GM23338 (cell line): ENCODE measurements around the gene SEC14L1. TPM values are rescaled to one million over a fixed set of nuclear protein-coding genes. Genes with fewer than 3 reads are reported as not detected.

Experiments used
- ATAC-seq: fragments of 200-7000 bp; cut with Tn5 transposase; 3 replicates; pipeline ENCODE4 v1.9.1; 2020
- DNase-seq: peaks from one replicate; pipeline ENCODE4 v3.0.0-alpha.2; 2015; ENCODE audit warnings: low spot score
- H2AFZ ChIP-seq: fragments of 200-600 bp; sonication (generic); 2 replicates; pipeline ENCODE4 v1.8.0; 2016; ENCODE audit warnings: antibody characterized with exemption, mild to moderate bottlenecking, moderate library complexity
- H3F3A ChIP-seq: fragments of 200-600 bp; sonication (generic); replicated peaks from 2 replicates; pipeline ENCODE4 v1.8.0; 2017; ENCODE audit warnings: antibody characterized with exemption, mixed run types, low read depth
- H3K27ac ChIP-seq: fragments of 200-600 bp; sonication (generic); 2 replicates; pipeline ENCODE4 v1.6.1; 2016; ENCODE audit warnings: low read depth
- H3K27me3 ChIP-seq: fragments of 200-600 bp; sonication (generic); 2 replicates; pipeline ENCODE4 v1.8.0; 2016; ENCODE audit warnings: mild to moderate bottlenecking, mixed run types, moderate library complexity; ENCODE audit not compliant: insufficient read depth
- H3K36me3 ChIP-seq: fragments of 200-600 bp; sonication (generic); 2 replicates; pipeline ENCODE4 v1.8.0; 2016; ENCODE audit warnings: mild to moderate bottlenecking; ENCODE audit not compliant: insufficient read depth
- H3K4me1 ChIP-seq: fragments of 200-600 bp; sonication (generic); 2 replicates; pipeline ENCODE4 v1.8.0; 2016; ENCODE audit warnings: mild to moderate bottlenecking, moderate library complexity; ENCODE audit not compliant: insufficient read depth
- H3K4me2 ChIP-seq: fragments of 200-600 bp; sonication (generic); 2 replicates; pipeline ENCODE4 v1.7.1; 2017; ENCODE audit warnings: mixed run types
- H3K4me3 ChIP-seq: fragments of 200-600 bp; sonication (generic); 2 replicates; pipeline ENCODE4 v1.6.1; 2016; ENCODE audit warnings: mixed run types
- H3K79me2 ChIP-seq: fragments of 200-600 bp; sonication (generic); replicated peaks from 2 replicates; pipeline ENCODE4 v1.8.0; 2017; ENCODE audit warnings: mild to moderate bottlenecking; ENCODE audit not compliant: insufficient read depth
- H3K9me2 ChIP-seq: fragments of 200-600 bp; sonication (generic); 2 replicates; pipeline ENCODE4 v1.8.0; 2017; ENCODE audit not compliant: insufficient read depth
- H4K20me1 ChIP-seq: fragments of 200-600 bp; sonication (generic); replicated peaks from 2 replicates; pipeline ENCODE4 v1.8.0; 2017; ENCODE audit warnings: mild to moderate bottlenecking; ENCODE audit not compliant: insufficient read depth
- H3K27ac Mint-ChIP-seq: 2 replicates; pipeline ENCODE4 v1.8.0; 2020; ENCODE audit warnings: inconsistent platforms, mild to moderate bottlenecking, moderate library complexity, mixed read lengths
- H3K27me3 Mint-ChIP-seq: 3 replicates; pipeline ENCODE4 v1.8.0; 2022; ENCODE audit warnings: low read depth, mild to moderate bottlenecking, moderate library complexity, mixed read lengths, inconsistent platforms; ENCODE audit not compliant: insufficient read depth, poor library complexity
- H3K36me3 Mint-ChIP-seq: 3 replicates; pipeline ENCODE4 v1.8.0; 2021; ENCODE audit warnings: low read depth, mild to moderate bottlenecking, inconsistent platforms, moderate library complexity, mixed read lengths
- H3K4me1 Mint-ChIP-seq: 3 replicates; pipeline ENCODE4 v1.8.0; 2020; ENCODE audit warnings: mild to moderate bottlenecking, inconsistent platforms, mixed read lengths
- H3K4me3 Mint-ChIP-seq: 3 replicates; pipeline ENCODE4 v1.8.0; 2021; ENCODE audit warnings: moderate library complexity, mild to moderate bottlenecking, inconsistent platforms, mixed read lengths
- H3K9me3 Mint-ChIP-seq: 3 replicates; pipeline ENCODE4 v1.8.0; 2020; ENCODE audit warnings: moderate library complexity, mild to moderate bottlenecking, inconsistent platforms, mixed read lengths
- ETS1 ChIP-seq: IDR thresholded peaks from 2 replicates; pipeline ENCODE4 v1.6.1; 2016; ENCODE audit warnings: antibody characterized with exemption
- EZH2 ChIP-seq: fragments of 200-600 bp; sonication (generic); IDR thresholded peaks from one replicate; pipeline ENCODE4 v1.8.0; 2017; ENCODE audit warnings: antibody characterized with exemption, mild to moderate bottlenecking, low read depth; ENCODE audit not compliant: unreplicated experiment
- EZH2phosphoT487 ChIP-seq: fragments of 200-600 bp; sonication (generic); IDR thresholded peaks from one replicate; pipeline ENCODE4 v1.8.1; 2018; ENCODE audit warnings: antibody characterized with exemption; ENCODE audit not compliant: unreplicated experiment
- NANOG ChIP-seq: IDR thresholded peaks from 2 replicates; pipeline ENCODE4 v1.6.1; 2016; ENCODE audit warnings: antibody characterized with exemption, borderline replicate concordance
- POLR2AphosphoS5 ChIP-seq: IDR thresholded peaks from 2 replicates; pipeline ENCODE4 v1.6.1; 2016; ENCODE audit warnings: antibody characterized with exemption, low read depth
- STAT1 ChIP-seq: IDR thresholded peaks from one replicate; pipeline ENCODE4 v1.6.1; 2016; ENCODE audit warnings: antibody characterized with exemption; ENCODE audit not compliant: unreplicated experiment
- ZNF114 ChIP-seq: fragments of 250-450 bp; sonication (Bioruptor Pico); IDR thresholded peaks from 2 replicates; pipeline ENCODE4 v1.5.0; 2020; ENCODE audit warnings: mild to moderate bottlenecking, moderate library complexity
- ZNF331 ChIP-seq: fragments of 250-450 bp; sonication (Bioruptor Pico); IDR thresholded peaks from 2 replicates; pipeline ENCODE4 v1.5.0; 2020; ENCODE audit warnings: low read depth, mild to moderate bottlenecking, moderate library complexity
- ZNF462 ChIP-seq: fragments of 250-450 bp; sonication (Bioruptor Pico); IDR thresholded peaks from 2 replicates; pipeline ENCODE4 v1.5.0; 2020; ENCODE audit warnings: mild to moderate bottlenecking, moderate library complexity
- polyA plus RNA-seq: library from polyadenylated mRNA; unstranded; fragments of >200 nt; fragmentation: Nextera tagmentation; extraction: Ambion mirVana; gene quantifications from 2 replicates; pipeline ENCODE4 v1.2.1, GENCODE V29; 2016
- total RNA-seq: library from RNA; depleted of rRNA; stranded (reverse); fragments of >200 nt; shearing (Covaris generic); gene quantifications from 2 replicates; pipeline ENCODE4 v1.2.3, GENCODE V29; 2014
- TF ChIP-seq, protein P1 (sequence below), 2 experiments: fragments of 200-600 bp in 1 of 2; sonication (generic) in 1 of 2; conservative IDR thresholded peaks; 2 replicates each; pipeline versions ENCODE4 v1.5.1 to v1.6.1; 2016 to 2017; ENCODE audit warnings: antibody characterized with exemption in 2 of 2, low read depth in 2 of 2, mild to moderate bottlenecking in 2 of 2, moderate library complexity in 1 of 2

SEC14L1 gene
- total and polyA plus RNA-seq, 2 experiments from 2014 or later = 26.8 to 54.8 TPM

- H3K27me3 Mint-ChIP-seq = peaks cover 7% of the 10 kb centered on the region
- TF ChIP-seq EZH2 (no peak), ZNF331 (CRISPR knock-in tag) (no peak), POLR2AphosphoS5 (no peak), NANOG (peak; percentile 26; the same call in 1 of the 2 replicates)
- 0 out of 2 replicates have a peak overlapping the region, but pooled peaks have one; percentile 55 for H3K27ac Mint-ChIP-seq
- Histone ChIP-seq H4K20me1 (no peaks in the 10 kb centered on the region), H3K4me1 (peaks cover 35% of the 10 kb centered on the region), H3K4me3 (no peak overlapping the region), H3K27me3 (no peaks in the 10 kb centered on the region), H3K4me2 (0 out of 2 replicates have a peak overlapping the region, but pooled peaks have one; percentile 11), H2AFZ (no peak overlapping the region), H3K9me2 (no peaks in the 10 kb centered on the region), H3K36me3 (no peaks in the 10 kb centered on the region), H3F3A (0 out of 2 replicates have a peak, but pooled peaks cover 3% of the 10 kb centered on the region), H3K79me2 (no peaks in the 10 kb centered on the region), H3K27ac (peak overlapping the region; percentile 40; the same call in 1 of the 2 replicates)
- no peak overlapping the region for H3K4me3 Mint-ChIP-seq
- peak; percentile 51 for ATAC-seq
- no peaks in the 10 kb centered on the region for H3K9me3 Mint-ChIP-seq
- DNase-seq = peak; percentile 48
- peaks cover 30% of the 10 kb centered on the region for H3K4me1 Mint-ChIP-seq
- H3K36me3 Mint-ChIP-seq = no peaks in the 10 kb centered on the region
Measured at GRCh38 chr17:77106874-77107358, 33.9 kb upstream of the SEC14L1 start.

DNA sequence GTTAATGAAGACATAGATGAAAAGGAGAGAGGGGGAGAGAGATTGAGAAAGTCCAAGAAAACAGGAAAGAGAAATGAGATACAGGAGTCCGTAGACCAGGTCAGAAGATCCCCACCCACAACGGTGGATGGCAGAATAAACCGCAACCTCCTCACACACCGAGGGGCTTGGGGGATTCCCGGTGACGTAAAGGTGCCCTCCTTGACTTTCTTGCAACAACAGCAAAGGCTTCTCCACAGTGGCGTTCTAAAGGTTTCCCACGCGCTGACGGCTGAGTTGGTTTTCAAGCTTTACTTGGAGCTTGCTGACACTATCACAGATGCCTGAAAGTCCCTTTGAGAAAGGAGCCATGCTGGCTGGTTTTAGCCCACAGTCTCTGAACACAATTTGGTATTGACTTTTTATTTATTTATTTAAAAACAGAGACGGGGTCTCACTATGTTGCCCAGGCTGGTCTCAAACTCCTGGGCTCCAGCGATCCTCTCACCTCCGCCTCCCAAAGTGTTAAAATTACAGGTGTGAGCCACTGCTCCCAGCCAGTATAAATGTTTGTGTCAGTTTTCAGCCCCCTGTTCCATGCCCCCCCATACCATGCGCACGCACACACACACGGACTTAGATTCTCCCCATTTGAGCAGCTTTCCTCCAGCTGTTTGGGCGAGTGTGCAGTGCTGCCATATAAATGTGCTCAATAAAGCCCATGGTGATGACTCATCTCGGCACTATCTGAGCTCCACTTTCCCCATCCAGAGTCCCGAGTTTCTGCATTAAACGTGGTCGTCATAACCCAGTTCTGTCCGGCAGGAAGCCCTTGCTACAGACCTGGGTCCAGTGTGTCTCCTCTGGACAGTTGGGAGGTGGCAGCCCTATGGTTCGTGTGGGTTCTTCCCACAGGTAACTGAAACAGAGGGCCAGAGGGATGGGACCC is 33.0 kb upstream of the SEC14L1 start:
- TF ChIP-seq ZNF114 = no peak
- no peak for TF ChIP-seq EZH2phosphoT487
- no peak for TF ChIP-seq ZNF462 (CRISPR knock-in tag)
- no peak for TF ChIP-seq EZH2
- no peak for TF ChIP-seq ETS1
- TF ChIP-seq, protein P1, sequence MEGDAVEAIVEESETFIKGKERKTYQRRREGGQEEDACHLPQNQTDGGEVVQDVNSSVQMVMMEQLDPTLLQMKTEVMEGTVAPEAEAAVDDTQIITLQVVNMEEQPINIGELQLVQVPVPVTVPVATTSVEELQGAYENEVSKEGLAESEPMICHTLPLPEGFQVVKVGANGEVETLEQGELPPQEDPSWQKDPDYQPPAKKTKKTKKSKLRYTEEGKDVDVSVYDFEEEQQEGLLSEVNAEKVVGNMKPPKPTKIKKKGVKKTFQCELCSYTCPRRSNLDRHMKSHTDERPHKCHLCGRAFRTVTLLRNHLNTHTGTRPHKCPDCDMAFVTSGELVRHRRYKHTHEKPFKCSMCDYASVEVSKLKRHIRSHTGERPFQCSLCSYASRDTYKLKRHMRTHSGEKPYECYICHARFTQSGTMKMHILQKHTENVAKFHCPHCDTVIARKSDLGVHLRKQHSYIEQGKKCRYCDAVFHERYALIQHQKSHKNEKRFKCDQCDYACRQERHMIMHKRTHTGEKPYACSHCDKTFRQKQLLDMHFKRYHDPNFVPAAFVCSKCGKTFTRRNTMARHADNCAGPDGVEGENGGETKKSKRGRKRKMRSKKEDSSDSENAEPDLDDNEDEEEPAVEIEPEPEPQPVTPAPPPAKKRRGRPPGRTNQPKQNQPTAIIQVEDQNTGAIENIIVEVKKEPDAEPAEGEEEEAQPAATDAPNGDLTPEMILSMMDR (conservative IDR thresholded peaks at IDR 0.05; ENCODE audit: low read depth in 2 of 2) = no peak
- no peak for TF ChIP-seq STAT1
- no peak for TF ChIP-seq NANOG
- TF ChIP-seq POLR2AphosphoS5 = no peak
- peaks cover 9% of the 10 kb centered on the region for H3K27me3 Mint-ChIP-seq
- H3K9me3 Mint-ChIP-seq = no peaks in the 10 kb centered on the region
- no peak overlapping the region for H3K27ac ChIP-seq
- DNase-seq (no peak), ATAC-seq (no peak)
- H3K4me2 ChIP-seq = no peak overlapping the region
- peaks cover 30% of the 10 kb centered on the region for H3K4me1 Mint-ChIP-seq
- no peak overlapping the region for H3K4me3 ChIP-seq
- no peaks in the 10 kb centered on the region for H3K9me2 ChIP-seq
- no peaks in the 10 kb centered on the region for H3K79me2 ChIP-seq
- H3K27me3 ChIP-seq = no peaks in the 10 kb centered on the region
- 0 out of 2 replicates have a peak overlapping the region, but pooled peaks have one; percentile 60 for H3K27ac Mint-ChIP-seq
- H3K36me3 ChIP-seq = no peaks in the 10 kb centered on the region
- H4K20me1 ChIP-seq = no peaks in the 10 kb centered on the region
- H3K4me3 Mint-ChIP-seq = no peak overlapping the region
- H3K36me3 Mint-ChIP-seq = no peaks in the 10 kb centered on the region
- no peak overlapping the region for H2AFZ ChIP-seq
- H3K4me1 ChIP-seq = peaks cover 35% of the 10 kb centered on the region
- H3F3A ChIP-seq = 0 out of 2 replicates have a peak, but pooled peaks cover 3% of the 10 kb centered on the region
